K562 (cell line): ENCODE measurements around the gene TMEM92. TPM values are rescaled to one million over a fixed set of nuclear protein-coding genes. Genes with fewer than 3 reads are reported as not detected.

Experiments
- ATAC-seq: fragments of 200-7000 bp; cut with Tn5 transposase; 3 replicates; pipeline ENCODE4 v1.9.1; 2020; ENCODE audit warnings: moderate library complexity
- BruUV-seq: library from RNA; stranded (reverse); fragments of 400-500 nt; replicated peaks from 2 replicates; lab custom pipeline; 2021; lab: Mats Ljungman, UMichigan
- CTCF ChIA-PET: fragments of 300-600 bp; formaldehyde crosslinking; extraction: SDS; loops from one replicate; lab custom pipeline; 2021; ENCODE audit warnings: low intra/inter-chr PET ratio; lab: Yijun Ruan, JAX
- POLR2A ChIA-PET: fragments of 300-600, 350-650 bp; sonication (Branson Sonifier 250); formaldehyde crosslinking; extraction: SDS; loops from one replicate; lab custom pipeline; 2021; ENCODE audit warnings: antibody characterized with exemption, inconsistent platforms; lab: Yijun Ruan, JAX
- DNase-seq, 4 experiments: peaks; one replicate each; pipeline versions ENCODE4 v3.0.0 to v3.0.0-alpha.2; 2011 to 2018; ENCODE audit warnings: low spot score in 3 of 4, mixed read lengths in 3 of 4; ENCODE audit errors: extremely low read depth in 1 of 4
- FAIRE-seq: peaks from 2 replicates; lab custom pipeline; 2011; peaks lifted over from hg19 to GRCh38; lab: Jason Lieb, UNC
- H2AFZ ChIP-seq: 2 replicates; pipeline ENCODE4 v1.6.0; 2011; ENCODE audit warnings: low read depth, low read length, control low read depth, inconsistent platforms
- H3K27ac ChIP-seq: fragments of 200-600 bp; 3 replicates; pipeline ENCODE4 v1.8.0; 2011; ENCODE audit warnings: low read depth, mild to moderate bottlenecking, control low read depth, inconsistent platforms, low read length, moderate library complexity, mixed read lengths; ENCODE audit errors: extremely low read depth
- H3K27me3 ChIP-seq, 2 experiments: fragments of 300-600 bp in 1 of 2; 2 replicates in 1 of 2; 3 replicates in 1 of 2; pipeline versions ENCODE4 v1.6.0 to v1.8.0; 2011; ENCODE audit warnings: inconsistent platforms in 2 of 2, low read length in 2 of 2, mild to moderate bottlenecking in 1 of 2, mixed read lengths in 1 of 2, moderate library complexity in 1 of 2; ENCODE audit not compliant: control insufficient read depth in 2 of 2, insufficient read depth in 2 of 2
- H3K36me3 ChIP-seq: fragments of 300-600 bp; 3 replicates; pipeline ENCODE4 v1.8.0; 2011; ENCODE audit warnings: mild to moderate bottlenecking, low read length, inconsistent platforms; ENCODE audit not compliant: control insufficient read depth, insufficient read depth
- H3K4me1 ChIP-seq, 2 experiments: fragments of 200-600 bp in 1 of 2; replicated peaks in 1 of 2; 2 replicates in 1 of 2; 3 replicates in 1 of 2; pipeline versions ENCODE4 v1.5.1 to v1.8.0; 2011; ENCODE audit warnings: inconsistent platforms in 2 of 2, low read length in 2 of 2, mild to moderate bottlenecking in 1 of 2, mixed read lengths in 1 of 2, moderate library complexity in 1 of 2; ENCODE audit not compliant: control insufficient read depth in 2 of 2, insufficient read depth in 2 of 2
- H3K4me2 ChIP-seq: 2 replicates; pipeline ENCODE4 v1.6.1; 2011; ENCODE audit warnings: low read length, control low read depth, inconsistent platforms, mixed read lengths; ENCODE audit not compliant: insufficient read depth
- H3K4me3 ChIP-seq: fragments of 200-600 bp; sonication (generic), shearing (Covaris generic); 2 replicates; pipeline ENCODE4 v1.5.1; 2016; ENCODE audit warnings: control low read depth, inconsistent platforms
- H3K79me2 ChIP-seq: fragments of 200-600 bp; 3 replicates; pipeline ENCODE4 v1.8.0; 2011; ENCODE audit warnings: low read length, inconsistent platforms; ENCODE audit not compliant: control insufficient read depth, insufficient read depth
- H3K9ac ChIP-seq, 2 experiments: 2 replicates each; pipeline versions ENCODE4 v1.6.0 to v1.6.1; 2011; ENCODE audit warnings: low read depth in 2 of 2, low read length in 2 of 2, control low read depth in 1 of 2, inconsistent platforms in 1 of 2, mild to moderate bottlenecking in 1 of 2, mixed read lengths in 1 of 2; ENCODE audit not compliant: insufficient read depth in 1 of 2
- H3K9me1 ChIP-seq: one replicate; pipeline ENCODE4 v1.6.0; 2011; ENCODE audit warnings: inconsistent platforms, mild to moderate bottlenecking, low read length, moderate library complexity; ENCODE audit not compliant: control insufficient read depth, insufficient read depth
- H3K9me3 ChIP-seq: replicated peaks from 2 replicates; pipeline ENCODE4 v1.5.1; 2011; ENCODE audit warnings: low read depth, low read length, inconsistent platforms; ENCODE audit not compliant: control insufficient read depth, insufficient read depth
- H4K20me1 ChIP-seq: replicated peaks from 2 replicates; pipeline ENCODE4 v1.6.1; 2011; ENCODE audit warnings: low read length, inconsistent platforms, mixed read lengths; ENCODE audit not compliant: control insufficient read depth, insufficient read depth
- ZFP36 ChIP-seq: fragments of 150-350 bp; IDR thresholded peaks from 2 replicates; pipeline ENCODE4 v1.6.1; 2018; ENCODE audit warnings: low read length, low read depth; ENCODE audit not compliant: partially characterized antibody
- WGBS: fragments of 100-300 bp; shearing (Covaris generic); methylation state at CpG from one replicate; pipeline ENCODE4 v1.1.6; 2016; ENCODE audit warnings: low coverage, mixed read lengths; ENCODE audit not compliant: insufficient coverage; ENCODE audit errors: missing lambda C conversion rate; 5-methylcytosine and 5-hydroxymethylcytosine counted together
- in situ Hi-C: fragments of 300-500 bp; cut with MboI; formaldehyde crosslinking; loops from 4 replicates; pipeline ENCODE4 v1.15.0; 2018; ENCODE audit warnings: inconsistent platforms, mixed read lengths
- intact Hi-C: fragments of 100-400 bp; cut with micrococcal nuclease; formaldehyde crosslinking; loops from 2 replicates; pipeline ENCODE4 v1.14.2; 2022
- polyA plus RNA-seq, 8 experiments: library from polyadenylated mRNA; depleted of rRNA in 4 of 8; stranded (reverse) in 5 of 8; unstranded in 3 of 8; fragments of >200 nt; fragmentation: Nextera tagmentation in 2 of 8; fragmentation: Illumina TruSeq in 1 of 8; extraction: Ambion mirVana in 2 of 8; extraction: Trizol in 1 of 8; gene quantifications; 2 replicates each; pipeline versions ENCODE4 v1.2.1 to v1.2.3, GENCODE V29; 2011 to 2014; ENCODE audit warnings: inconsistent platforms in 1 of 8, missing spikeins in 1 of 8
- total RNA-seq, 7 experiments: library from RNA; depleted of rRNA in 6 of 7; stranded (reverse); fragments of >200 nt in 6 of 7; fragmentation: Illumina TruSeq in 2 of 7; extraction: Trizol in 2 of 7; gene quantifications; 2 replicates each; pipeline versions ENCODE4 v1.2.1 to v1.2.3, GENCODE V29; 2011 to 2021; ENCODE audit warnings: low replicate concordance in 1 of 7
- TF ChIP-seq, protein P1 (sequence below), 3 experiments: IDR thresholded peaks in 2 of 3; conservative IDR thresholded peaks in 1 of 3; 2 replicates each; pipeline ENCODE4 v1.5.1; 2011 to 2012; ENCODE audit warnings: low read length in 3 of 3, mild to moderate bottlenecking in 3 of 3, control low read depth in 2 of 3, improper control_type of control experiment in 1 of 3, inconsistent platforms in 1 of 3, low read depth in 1 of 3, mixed read lengths in 1 of 3, moderate library complexity in 1 of 3; ENCODE audit not compliant: insufficient read depth in 2 of 3

Gene TMEM92
- total and polyA plus RNA-seq, 9 of the 15 experiments (the other 6 are each of a cell fraction or from before 2014, with no cell fraction given), result 0.14 to 2.1 (median 0.40) TPM

DNA sequence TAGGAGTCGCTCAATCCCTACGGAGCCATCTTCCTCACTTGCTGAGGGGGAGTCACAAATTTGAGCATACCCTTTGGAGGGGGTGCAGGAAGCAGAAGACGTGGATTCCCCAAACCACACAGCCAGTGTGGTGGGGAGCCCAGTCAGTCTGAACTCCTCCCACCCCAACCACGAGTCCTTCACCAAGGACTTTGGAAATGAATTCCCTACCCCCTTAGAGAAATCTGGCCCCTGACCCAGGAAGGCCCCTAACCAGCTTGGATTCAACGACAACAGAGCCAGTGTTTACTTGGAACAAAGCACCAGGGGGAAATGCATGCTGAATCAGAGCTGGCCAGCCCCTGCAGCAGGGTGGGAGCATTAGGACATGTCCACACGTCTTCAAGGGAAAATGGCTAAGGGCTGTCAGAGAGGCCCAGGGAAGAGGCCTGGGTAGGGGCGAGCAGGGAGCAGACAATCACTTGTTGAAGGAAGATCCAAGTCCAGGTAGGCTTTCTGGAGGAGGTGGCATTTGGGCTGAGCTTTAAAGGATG lies 5.5 kb upstream of the TMEM92 start:
- no peak overlapping the region for H3K4me3 ChIP-seq
- H3K27ac ChIP-seq, result no peak overlapping the region
- H4K20me1 ChIP-seq, result no peaks in the 10 kb centered on the region
- H3K9me1 ChIP-seq, result no peaks in the 10 kb centered on the region
- ATAC-seq, result no peak
- no peak overlapping the region for H3K9ac ChIP-seq
- CTCF ChIA-PET, result interaction anchor here (6.8 kb wide), 1 partner anchor 68 kb away, joined by 147 read pairs; the partner anchor contains the start of gene COL1A1
- intact Hi-C loops, result no loop called here
- no peaks in the 10 kb centered on the region for H3K79me2 ChIP-seq
- H3K4me2 ChIP-seq, result no peak overlapping the region
- H2AFZ ChIP-seq, result no peak overlapping the region
- H3K4me1 ChIP-seq, result peaks cover 12 to 36% of the 10 kb centered on the region in 2 experiments
- BruUV-seq, result no TSS peak
- TF ChIP-seq, protein P1, sequence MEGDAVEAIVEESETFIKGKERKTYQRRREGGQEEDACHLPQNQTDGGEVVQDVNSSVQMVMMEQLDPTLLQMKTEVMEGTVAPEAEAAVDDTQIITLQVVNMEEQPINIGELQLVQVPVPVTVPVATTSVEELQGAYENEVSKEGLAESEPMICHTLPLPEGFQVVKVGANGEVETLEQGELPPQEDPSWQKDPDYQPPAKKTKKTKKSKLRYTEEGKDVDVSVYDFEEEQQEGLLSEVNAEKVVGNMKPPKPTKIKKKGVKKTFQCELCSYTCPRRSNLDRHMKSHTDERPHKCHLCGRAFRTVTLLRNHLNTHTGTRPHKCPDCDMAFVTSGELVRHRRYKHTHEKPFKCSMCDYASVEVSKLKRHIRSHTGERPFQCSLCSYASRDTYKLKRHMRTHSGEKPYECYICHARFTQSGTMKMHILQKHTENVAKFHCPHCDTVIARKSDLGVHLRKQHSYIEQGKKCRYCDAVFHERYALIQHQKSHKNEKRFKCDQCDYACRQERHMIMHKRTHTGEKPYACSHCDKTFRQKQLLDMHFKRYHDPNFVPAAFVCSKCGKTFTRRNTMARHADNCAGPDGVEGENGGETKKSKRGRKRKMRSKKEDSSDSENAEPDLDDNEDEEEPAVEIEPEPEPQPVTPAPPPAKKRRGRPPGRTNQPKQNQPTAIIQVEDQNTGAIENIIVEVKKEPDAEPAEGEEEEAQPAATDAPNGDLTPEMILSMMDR (IDR thresholded peaks at IDR 0.05 in 2 of 3, conservative IDR thresholded peaks at IDR 0.05 in 1 of 3; ENCODE audit: insufficient read depth in 2 of 3, low read depth in 1 of 3, low read length in 3 of 3), result no peak
- TF ChIP-seq ZFP36, result peak; percentile 76
- TF ChIP-seq, all 486 proteins: peak for 1
- POLR2A ChIA-PET, result interaction anchor here (1.0 kb wide), 2 partner anchors 9 to 10 kb away, joined by 3 to 6 read pairs; no protein-coding TSS in a partner anchor
- DNase-seq, result peak in 1 of 4 experiments; percentile 5
- FAIRE-seq, result no peak
- Histone ChIP-seq H3K36me3 (no peaks in the 10 kb centered on the region), H3K9me3 (no peaks in the 10 kb centered on the region), H3K27me3 (peaks cover 0 to 20% of the 10 kb centered on the region in 2 experiments; a peak in 4 of 5 replicates)
- 4% methylated on average over 7 of the region's 7 CpGs for WGBS
- in situ Hi-C loops, result no loop called here
